Measurements from ENCODE around the gene LMX1A.
A peak's percentile ranks its signal among the peaks of the same experiment; 100 is the strongest.

Gene LMX1A

GRCh38 chr1:165207853-165208515 lies 148.5 kb downstream of the LMX1A start:
- Histone ChIP-seq H3K4ac (ENCODE audit: low read length) (no peak overlapping the region), H4K8ac (ENCODE audit: low read depth, low read length) (no peak overlapping the region), H3K9ac (ENCODE audit: low read depth, low read length, poor library complexity) (no peak overlapping the region), H2AFZ (ENCODE audit: low read length) (no peak overlapping the region), H2BK12ac (ENCODE audit: low read length) (no peak overlapping the region), H3K9me3 (replicated peaks in 1 of 2; ENCODE audit: control insufficient read depth in 2 of 2, insufficient read depth in 1 of 2, low read depth in 1 of 2, low read length in 2 of 2) (no peaks in the 10 kb centered on the region), H3K18ac (ENCODE audit: low read length) (peak overlapping the region; percentile 5), H4K91ac (ENCODE audit: low read depth, low read length, poor library complexity) (no peak overlapping the region), H2BK120ac (ENCODE audit: low read depth, low read length) (no peak overlapping the region), H3K79me1 (ENCODE audit: low read depth, low read length) (no peaks in the 10 kb centered on the region), H3K36me3 (replicated peaks in 1 of 2; ENCODE audit: control insufficient read depth in 2 of 2, insufficient read depth in 2 of 2, low read length in 2 of 2) (no peaks in the 10 kb centered on the region), H2BK5ac (ENCODE audit: low read length) (no peak overlapping the region), H2BK15ac (ENCODE audit: low read length) (no peak overlapping the region), H3K27me3 (ENCODE audit: control insufficient read depth in 3 of 3, insufficient read depth in 3 of 3, low read depth in 1 of 3, low read length in 3 of 3) (no peaks in the 10 kb centered on the region), H3K23ac (ENCODE audit: low read depth, low read length, poor library complexity) (no peak overlapping the region), H3K14ac (ENCODE audit: low read length) (no peak overlapping the region), H3K4me3 (ENCODE audit: low read length in 2 of 2) (no peak overlapping the region), H3K4me1 (ENCODE audit: control insufficient read depth in 2 of 2, insufficient read depth in 1 of 2, low read depth in 1 of 2, low read length in 2 of 2) (no peaks in the 10 kb centered on the region), H3K27ac (replicated peaks; ENCODE audit: low read length) (no peak overlapping the region), H3K4me2 (ENCODE audit: insufficient read depth, low read length, poor library complexity, severe bottlenecking) (no peak overlapping the region), H2AK5ac (ENCODE audit: low read depth, low read length) (no peak overlapping the region)
- WGBS, 2 donors (ENCODE audit: extremely low coverage in 2 of 2, insufficient read length in 2 of 2, insufficient replicate concordance in 1 of 2), result no CpG with 5 or more reads among the region's 5 CpGs
- no peak for DNase-seq (ENCODE audit: low spot score)

GRCh38 chr1:165205145-165205544 lies 151.4 kb downstream of the LMX1A start:
- Histone ChIP-seq H3K36me3 (replicated peaks in 1 of 2; ENCODE audit: control insufficient read depth in 2 of 2, insufficient read depth in 2 of 2, low read length in 2 of 2) (no peaks in the 10 kb centered on the region), H2AK5ac (ENCODE audit: low read depth, low read length) (no peak overlapping the region), H3K14ac (ENCODE audit: low read length) (no peak overlapping the region), H3K23ac (ENCODE audit: low read depth, low read length, poor library complexity) (no peak overlapping the region), H3K27ac (replicated peaks; ENCODE audit: low read length) (no peak overlapping the region), H2BK120ac (ENCODE audit: low read depth, low read length) (no peak overlapping the region), H3K9ac (ENCODE audit: low read depth, low read length, poor library complexity) (no peak overlapping the region), H3K27me3 (ENCODE audit: control insufficient read depth in 3 of 3, insufficient read depth in 3 of 3, low read depth in 1 of 3, low read length in 3 of 3) (no peaks in the 10 kb centered on the region), H3K4me2 (ENCODE audit: insufficient read depth, low read length, poor library complexity, severe bottlenecking) (no peak overlapping the region), H2BK12ac (ENCODE audit: low read length) (no peak overlapping the region), H3K79me1 (ENCODE audit: low read depth, low read length) (no peaks in the 10 kb centered on the region), H3K4me3 (ENCODE audit: low read length in 2 of 2) (no peak overlapping the region), H2AFZ (ENCODE audit: low read length) (no peak overlapping the region), H4K91ac (ENCODE audit: low read depth, low read length, poor library complexity) (no peak overlapping the region), H2BK15ac (ENCODE audit: low read length) (no peak overlapping the region), H3K4ac (ENCODE audit: low read length) (no peak overlapping the region), H3K18ac (ENCODE audit: low read length) (no peak overlapping the region), H3K4me1 (ENCODE audit: control insufficient read depth in 2 of 2, insufficient read depth in 1 of 2, low read depth in 1 of 2, low read length in 2 of 2) (no peaks in the 10 kb centered on the region), H4K8ac (ENCODE audit: low read depth, low read length) (no peak overlapping the region), H2BK5ac (ENCODE audit: low read length) (no peak overlapping the region), H3K9me3 (replicated peaks in 1 of 2; ENCODE audit: control insufficient read depth in 2 of 2, insufficient read depth in 1 of 2, low read depth in 1 of 2, low read length in 2 of 2) (no peaks in the 10 kb centered on the region)
- WGBS, 2 donors (ENCODE audit: extremely low coverage in 2 of 2, insufficient read length in 2 of 2, insufficient replicate concordance in 1 of 2), result no CpG with 5 or more reads among the region's 3 CpGs
- DNase-seq (ENCODE audit: low spot score), result no peak

- no peaks in the 10 kb centered on the region for H3K79me1 ChIP-seq (ENCODE audit: low read depth, low read length)
- no peaks in the 10 kb centered on the region for H3K27me3 ChIP-seq (ENCODE audit: control insufficient read depth in 3 of 3, insufficient read depth in 3 of 3, low read depth in 1 of 3, low read length in 3 of 3)
- H3K9me3 ChIP-seq (replicated peaks in 1 of 2; ENCODE audit: control insufficient read depth in 2 of 2, insufficient read depth in 1 of 2, low read depth in 1 of 2, low read length in 2 of 2), result no peaks in the 10 kb centered on the region
- no peaks in the 10 kb centered on the region for H3K4me1 ChIP-seq (ENCODE audit: control insufficient read depth in 2 of 2, insufficient read depth in 1 of 2, low read depth in 1 of 2, low read length in 2 of 2)
- H3K36me3 ChIP-seq (replicated peaks in 1 of 2; ENCODE audit: control insufficient read depth in 2 of 2, insufficient read depth in 2 of 2, low read length in 2 of 2), result no peaks in the 10 kb centered on the region
- H2BK120ac ChIP-seq (ENCODE audit: low read depth, low read length), result no peak overlapping the region
- H3K4ac ChIP-seq (ENCODE audit: low read length), result no peak overlapping the region
- H3K9ac ChIP-seq (ENCODE audit: low read depth, low read length, poor library complexity), result no peak overlapping the region
- no peak overlapping the region for H2BK15ac ChIP-seq (ENCODE audit: low read length)
- no peak overlapping the region for H4K8ac ChIP-seq (ENCODE audit: low read depth, low read length)
- no peak overlapping the region for H3K23ac ChIP-seq (ENCODE audit: low read depth, low read length, poor library complexity)
- no peak overlapping the region for H2BK12ac ChIP-seq (ENCODE audit: low read length)
- no peak overlapping the region for H3K14ac ChIP-seq (ENCODE audit: low read length)
- no peak overlapping the region for H3K27ac ChIP-seq (replicated peaks; ENCODE audit: low read length)
- no peak overlapping the region for H3K18ac ChIP-seq (ENCODE audit: low read length)
- no peak overlapping the region for H3K4me2 ChIP-seq (ENCODE audit: insufficient read depth, low read length, poor library complexity, severe bottlenecking)
- H3K4me3 ChIP-seq (ENCODE audit: low read length in 2 of 2), result no peak overlapping the region
- DNase-seq (ENCODE audit: low spot score), result no peak
- WGBS, 2 donors (ENCODE audit: extremely low coverage in 2 of 2, insufficient read length in 2 of 2, insufficient replicate concordance in 1 of 2), result no CpG with 5 or more reads among the region's 1 CpG
- H2BK5ac ChIP-seq (ENCODE audit: low read length), result no peak overlapping the region
- H2AK5ac ChIP-seq (ENCODE audit: low read depth, low read length), result no peak overlapping the region
- no peak overlapping the region for H2AFZ ChIP-seq (ENCODE audit: low read length)
- H4K91ac ChIP-seq (ENCODE audit: low read depth, low read length, poor library complexity), result no peak overlapping the region
Observed at GRCh38 chr1:165204548-165204947, 152.0 kb downstream of the LMX1A start.

- Histone ChIP-seq H2BK120ac (ENCODE audit: low read depth, low read length) (no peak overlapping the region), H4K91ac (ENCODE audit: low read depth, low read length, poor library complexity) (no peak overlapping the region), H2BK15ac (ENCODE audit: low read length) (no peak overlapping the region), H4K8ac (ENCODE audit: low read depth, low read length) (no peak overlapping the region), H3K23ac (ENCODE audit: low read depth, low read length, poor library complexity) (no peak overlapping the region), H3K27ac (replicated peaks; ENCODE audit: low read length) (no peak overlapping the region), H3K4me3 (ENCODE audit: low read length in 2 of 2) (no peak overlapping the region), H2AFZ (ENCODE audit: low read length) (no peak overlapping the region), H3K36me3 (replicated peaks in 1 of 2; ENCODE audit: control insufficient read depth in 2 of 2, insufficient read depth in 2 of 2, low read length in 2 of 2) (no peaks in the 10 kb centered on the region), H2BK5ac (ENCODE audit: low read length) (no peak overlapping the region), H3K27me3 (ENCODE audit: control insufficient read depth in 3 of 3, insufficient read depth in 3 of 3, low read depth in 1 of 3, low read length in 3 of 3) (no peaks in the 10 kb centered on the region), H3K79me1 (ENCODE audit: low read depth, low read length) (no peaks in the 10 kb centered on the region), H3K9me3 (replicated peaks in 1 of 2; ENCODE audit: control insufficient read depth in 2 of 2, insufficient read depth in 1 of 2, low read depth in 1 of 2, low read length in 2 of 2) (no peaks in the 10 kb centered on the region), H3K4me1 (ENCODE audit: control insufficient read depth in 2 of 2, insufficient read depth in 1 of 2, low read depth in 1 of 2, low read length in 2 of 2) (no peaks in the 10 kb centered on the region), H3K4me2 (ENCODE audit: insufficient read depth, low read length, poor library complexity, severe bottlenecking) (no peak overlapping the region), H3K9ac (ENCODE audit: low read depth, low read length, poor library complexity) (no peak overlapping the region), H3K18ac (ENCODE audit: low read length) (no peak overlapping the region), H2AK5ac (ENCODE audit: low read depth, low read length) (no peak overlapping the region), H2BK12ac (ENCODE audit: low read length) (no peak overlapping the region), H3K4ac (ENCODE audit: low read length) (no peak overlapping the region), H3K14ac (ENCODE audit: low read length) (no peak overlapping the region)
- DNase-seq (ENCODE audit: low spot score), result no peak
- no CpG with 5 or more reads among the region's 4 CpGs for WGBS, 2 donors (ENCODE audit: extremely low coverage in 2 of 2, insufficient read length in 2 of 2, insufficient replicate concordance in 1 of 2)
Observed at GRCh38 chr1:165191087-165191486, 165.4 kb downstream of the LMX1A start.

All from neuronal stem cell (in vitro differentiated cells).